GM13977 (cell line): ENCODE results near the gene TNFSF13.

Experiments used
- DNase-seq: peaks from one replicate; pipeline ENCODE4 v3.0.0; 2012; ENCODE audit warnings: low spot score
- CTCF ChIP-seq: IDR thresholded peaks from 2 replicates; pipeline ENCODE4 v1.5.1; 2012; ENCODE audit warnings: mild to moderate bottlenecking, control low read depth; ENCODE audit not compliant: insufficient read depth; ENCODE audit errors: extremely low read depth, missing control alignments
- in situ Hi-C: fragments of 300-500 bp; cut with MboI; formaldehyde crosslinking; loops from one replicate; pipeline ENCODE4 v1.12.0; 2022; ENCODE audit warnings: low sequenced_read_pairs, low pct_unique_long_range_greater_than_20kb, mixed read lengths, inconsistent platforms; ENCODE audit not compliant: unreplicated experiment

TNFSF13 gene

GRCh38 chr17:7557775-7558543 lies 591 bp upstream of the TNFSF13 start:
- no peak for TF ChIP-seq CTCF
- peak; percentile 65 for DNase-seq
- in situ Hi-C loops = loop anchor here (5.0 to 25.0 kb wide), 2 partner anchors 41 to 196 kb away; partner anchors contain the start of genes KCTD11 and TMEM95

- TF ChIP-seq CTCF = no peak
- DNase-seq = no peak
- in situ Hi-C loops = loop anchor here (5.0 to 25.0 kb wide), 2 partner anchors 42 to 197 kb away; partner anchors contain the start of genes KCTD11 and TMEM95
These were observed 996 bp downstream of the TNFSF13 start for GRCh38 chr17:7559320-7560171.

- in situ Hi-C loops = loop anchor here (25.0 kb wide), 1 partner anchor 198 kb away; the partner anchor contains the start of genes KCTD11 and TMEM95
- peak; percentile 66 for DNase-seq
- peak; percentile 69 for TF ChIP-seq CTCF
These were observed 1.9 kb downstream of the TNFSF13 start for GRCh38 chr17:7560172-7561027.

GRCh38 chr17:7561028-7561575 lies 2.6 kb downstream of the TNFSF13 start:
- DNase-seq = peak; percentile 94
- TF ChIP-seq CTCF = peak; percentile 94
- in situ Hi-C loops = loop anchor here (25.0 kb wide), 1 partner anchor 199 kb away; the partner anchor contains the start of genes KCTD11 and TMEM95

- DNase-seq = peak; percentile 100
These were observed 3.1 kb downstream of the TNFSF13 start, which contains the start of gene SENP3 for GRCh38 chr17:7561589-7562207. TSS of gene SENP3 (plus strand) at chr17:7561919. CDS start at chr17:7563077, 1,158 bp downstream.

More at GRCh38 chr17:7561589-7562207, 3.1 kb downstream of the TNFSF13 start, which contains the start of gene SENP3:
- in situ Hi-C loops = loop anchor here (25.0 kb wide), 1 partner anchor 199 kb away; the partner anchor contains the start of genes KCTD11 and TMEM95
- no peak for TF ChIP-seq CTCF
